Iris pigment epithelial cell (primary cell): ENCODE data around the gene SELENOI.
"Not testable (repeated sequence)": the region's sequence is repeated elsewhere in the genome, so short reads cannot be mapped to it uniquely, and the experiment has no call there.

Experiments
- DNase-seq: peaks from one replicate; pipeline ENCODE4 v3.0.0-alpha.2; 2011; ENCODE audit warnings: low read depth

The SELENOI gene

DNA sequence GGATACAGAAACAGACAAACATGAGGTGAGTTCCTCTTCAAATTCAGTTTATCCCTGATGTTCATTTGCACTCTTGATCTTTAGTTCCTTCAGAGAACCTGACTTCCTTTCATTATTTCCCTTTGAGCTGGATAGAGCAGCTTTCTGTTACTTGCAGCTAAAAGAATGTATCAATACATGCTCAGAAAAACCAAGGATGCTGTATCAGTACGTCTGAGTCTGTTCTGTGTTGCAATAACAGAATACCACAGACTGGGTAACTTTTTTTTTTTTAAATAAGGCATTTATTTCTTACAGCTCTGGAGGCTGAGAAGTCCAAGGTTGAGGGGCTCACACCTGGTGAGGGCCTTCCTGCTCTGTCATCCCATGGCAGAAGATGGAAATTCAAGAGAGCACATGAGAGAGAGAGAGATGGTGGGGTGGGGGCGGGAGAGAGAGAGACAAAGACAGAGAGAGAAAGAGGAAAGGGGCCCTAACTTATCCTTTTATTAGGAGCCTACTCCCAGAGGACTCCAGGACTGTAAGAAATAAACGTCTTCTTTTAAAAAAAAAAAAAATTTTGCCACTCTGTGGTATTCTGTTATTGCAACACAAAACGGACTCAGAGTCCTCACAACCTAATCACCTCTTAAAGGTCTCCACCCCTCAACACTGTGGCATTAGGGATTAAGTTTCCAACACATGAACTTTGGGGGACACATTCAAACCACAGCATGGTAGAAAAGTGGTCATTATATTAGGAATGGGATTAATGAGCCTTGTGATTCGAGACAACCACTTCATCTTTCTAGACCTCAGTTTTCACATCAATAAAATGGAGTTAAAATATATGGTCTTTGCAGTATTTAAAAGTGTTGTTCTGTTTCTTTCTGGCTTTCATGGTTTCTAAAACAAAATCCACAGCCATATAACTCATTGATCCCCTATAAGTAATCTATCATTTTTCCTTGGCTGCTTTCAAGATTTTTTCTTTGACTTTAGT is 18.4 kb upstream of the SELENOI start:
- DNase-seq: peak; percentile 84

DNA sequence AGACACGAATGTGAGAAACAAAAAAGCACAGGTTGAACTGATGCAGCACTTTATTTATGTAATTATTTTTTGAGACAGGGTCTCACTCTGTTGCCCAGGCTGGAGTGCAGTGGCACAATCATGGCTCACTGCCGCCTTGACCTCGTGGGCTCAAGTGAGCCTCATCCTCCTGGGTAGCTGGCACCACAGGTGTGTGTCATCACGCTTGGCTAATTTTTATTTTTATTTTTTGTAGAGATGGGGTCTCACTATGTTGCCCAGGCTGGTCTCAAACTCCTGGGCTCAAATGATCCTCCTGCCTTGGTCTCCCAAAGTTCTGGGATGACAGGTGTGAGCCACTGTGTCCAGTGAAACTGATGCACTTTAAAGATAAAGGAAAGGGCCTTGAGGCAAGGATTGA is 16.9 kb upstream of the SELENOI start:
- DNase-seq: not testable (repeated sequence)

DNA sequence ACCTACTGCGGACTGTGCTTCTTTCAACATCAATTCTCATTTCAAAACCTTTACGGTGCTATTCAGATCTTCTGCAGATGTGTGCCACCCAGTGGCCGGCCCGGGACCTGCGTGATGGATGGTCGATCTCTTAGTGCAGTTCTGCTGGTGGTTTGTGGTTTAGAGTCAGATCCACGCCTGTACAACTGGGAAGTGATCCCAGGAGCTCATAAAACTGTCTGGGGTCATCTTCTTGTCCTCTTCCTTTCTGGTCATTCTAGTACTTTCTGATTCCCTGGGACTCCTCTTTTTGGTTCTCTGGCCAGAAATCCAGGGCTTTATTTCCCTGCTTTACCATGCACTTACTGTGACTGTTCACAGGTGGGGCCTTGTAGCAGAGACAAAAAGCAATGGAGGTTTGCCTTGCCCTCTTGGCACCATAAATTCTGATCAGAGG is 15.8 kb upstream of the SELENOI start:
- DNase-seq: peak; percentile 85

DNA sequence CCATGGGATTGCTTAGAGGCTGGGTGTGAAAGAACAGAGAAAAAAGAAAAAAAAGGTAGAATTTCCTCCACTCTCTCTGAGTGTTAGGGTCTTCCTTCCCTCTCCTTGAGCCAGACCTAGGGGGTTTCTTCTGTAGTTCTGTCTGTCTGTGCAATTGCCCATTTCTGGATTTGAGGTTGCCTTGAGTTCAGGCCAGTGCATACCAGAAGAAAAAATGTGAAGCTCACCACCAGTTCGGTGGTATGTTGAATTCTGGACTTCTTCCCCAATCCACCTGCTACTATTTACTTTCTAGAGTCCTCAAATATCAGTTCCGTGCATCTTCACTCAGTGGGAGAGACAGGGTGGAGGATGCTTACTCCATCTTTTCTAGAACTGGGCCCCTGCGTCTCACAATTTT is 15.3 kb upstream of the SELENOI start:
- DNase-seq: no peak

- DNase-seq: not testable (repeated sequence)
These were observed 14.6 kb upstream of the SELENOI start for GRCh38 chr2:26331321-26331720.

DNA sequence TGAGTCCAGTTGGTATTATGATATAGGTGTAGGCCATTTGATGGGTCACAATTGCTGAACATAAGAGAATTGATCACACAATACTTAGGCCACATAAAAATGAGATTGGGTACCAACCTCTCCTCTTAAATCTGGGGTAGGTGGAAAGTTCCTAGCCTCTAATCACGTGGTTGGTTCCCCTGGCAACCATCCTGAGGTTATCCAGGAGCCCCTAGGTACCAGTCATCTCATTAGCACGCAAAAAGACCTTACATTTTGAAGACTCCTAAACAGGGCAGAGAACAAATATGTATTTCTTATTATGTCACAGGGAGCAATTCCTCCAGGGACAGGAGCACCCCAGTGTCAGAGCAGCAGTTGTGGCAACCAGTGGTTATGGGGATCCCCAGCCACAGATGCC is 12.7 kb upstream of the SELENOI start:
- DNase-seq: no peak

DNA sequence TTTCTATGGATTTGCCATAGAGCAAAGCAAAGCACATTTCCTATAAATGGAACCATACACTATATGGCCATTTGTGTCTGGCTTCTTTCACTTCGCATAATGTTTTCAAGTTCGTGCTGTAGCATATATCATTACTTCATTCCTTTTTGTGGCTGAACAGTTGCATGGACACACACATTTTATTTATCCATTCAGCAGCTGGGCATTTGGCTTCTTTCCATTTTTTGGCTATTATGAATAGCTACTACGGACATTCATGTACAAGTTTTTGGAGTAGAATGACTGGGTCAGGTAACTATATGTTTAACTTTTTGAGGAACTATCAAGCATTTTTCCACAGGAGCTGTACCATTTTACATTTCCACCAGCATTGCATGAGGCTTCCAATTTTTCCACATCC is 10.7 kb upstream of the SELENOI start:
- DNase-seq: no peak

DNA sequence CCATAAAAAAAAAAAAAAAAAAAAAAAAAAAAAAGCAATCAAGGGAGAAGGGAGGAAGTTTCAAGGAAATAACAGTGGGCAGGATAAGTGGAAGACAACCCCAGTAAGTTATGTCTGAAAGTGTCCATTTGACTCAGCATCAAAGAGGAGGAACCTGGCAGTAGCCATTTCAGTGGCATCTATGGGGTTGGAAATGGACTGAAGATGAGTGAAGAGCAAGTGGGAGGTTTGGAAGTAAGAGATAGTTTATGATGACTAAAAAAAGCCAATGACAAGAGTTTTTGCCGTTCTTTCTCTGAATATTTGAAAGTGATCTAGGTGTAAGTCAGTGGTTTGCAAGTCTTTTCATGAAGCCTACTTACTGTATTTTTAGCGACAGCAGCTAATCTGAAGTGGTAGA is 9.2 kb upstream of the SELENOI start:
- no peak for DNase-seq

GRCh38 chr2:26337298-26337697 is 8.6 kb upstream of the SELENOI start:
- DNase-seq: no peak

DNA sequence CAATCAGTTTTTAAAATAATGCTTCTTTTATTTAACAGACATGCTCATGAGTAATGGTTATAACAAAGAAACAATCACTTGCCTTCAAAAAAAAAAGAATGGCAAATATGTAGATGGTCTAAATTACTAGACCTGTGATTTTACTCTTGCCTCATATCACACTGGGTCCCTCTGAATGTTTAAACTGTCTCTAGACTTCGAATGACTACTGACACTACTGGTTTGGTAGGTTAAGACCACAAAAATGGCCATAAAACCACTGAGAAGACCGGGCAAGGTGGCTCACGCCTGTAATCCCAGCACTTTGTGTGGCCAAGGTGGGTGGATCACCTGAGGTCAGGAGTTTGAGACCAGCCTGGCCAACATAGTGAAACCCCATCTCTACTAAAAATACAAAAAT is 5.1 kb upstream of the SELENOI start:
- no peak for DNase-seq

DNA sequence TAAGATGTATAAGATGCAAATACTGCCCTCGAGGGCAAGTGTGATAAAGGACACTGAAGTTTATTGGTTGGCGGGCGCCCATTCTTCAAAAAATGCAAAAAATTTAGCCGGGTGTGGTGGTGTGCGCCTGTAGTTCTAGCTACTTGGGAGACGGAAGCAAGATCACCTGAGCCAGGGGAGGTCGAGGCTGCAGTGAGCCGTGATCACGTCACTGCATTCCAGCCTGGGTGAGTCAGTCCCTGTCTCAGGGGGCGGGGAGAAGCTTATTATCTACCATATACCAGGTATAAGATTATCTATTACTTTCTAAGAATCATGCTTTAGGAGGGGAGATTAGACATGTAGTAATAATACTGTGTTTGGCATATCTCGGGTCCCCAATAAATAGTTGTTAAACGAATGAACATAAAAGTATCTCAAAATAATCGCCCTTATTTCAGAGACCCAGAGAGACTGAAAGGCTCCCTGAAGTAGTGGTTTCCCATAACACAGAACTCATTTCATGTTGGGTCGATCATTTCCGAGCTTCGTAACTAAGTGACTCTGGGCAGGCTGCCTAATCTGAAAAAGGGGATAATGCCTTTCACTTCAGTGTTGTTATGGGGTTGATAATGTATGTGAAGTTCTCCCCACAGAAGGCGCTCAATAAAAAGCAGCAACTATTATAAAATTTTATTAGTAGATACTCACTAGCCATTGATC is 1.2 kb upstream of the SELENOI start:
- DNase-seq: peak; percentile 70

- DNase-seq: no peak
These were observed 729 bp upstream of the SELENOI start for GRCh38 chr2:26345283-26345544.

- DNase-seq: peak; percentile 58
These were observed 611 bp downstream of the SELENOI start, which contains the start of gene ADGRF3 for GRCh38 chr2:26346454-26347053. TSS of gene ADGRF3 (minus strand) at chr2:26346789. CDS start at chr2:26346234, 555 bp downstream.

GRCh38 chr2:26347286-26347865 is 1.4 kb downstream of the SELENOI start:
- peak; percentile 62 for DNase-seq

- DNase-seq: no peak
These were observed 3.7 kb downstream of the SELENOI start for GRCh38 chr2:26349690-26350089.

DNA sequence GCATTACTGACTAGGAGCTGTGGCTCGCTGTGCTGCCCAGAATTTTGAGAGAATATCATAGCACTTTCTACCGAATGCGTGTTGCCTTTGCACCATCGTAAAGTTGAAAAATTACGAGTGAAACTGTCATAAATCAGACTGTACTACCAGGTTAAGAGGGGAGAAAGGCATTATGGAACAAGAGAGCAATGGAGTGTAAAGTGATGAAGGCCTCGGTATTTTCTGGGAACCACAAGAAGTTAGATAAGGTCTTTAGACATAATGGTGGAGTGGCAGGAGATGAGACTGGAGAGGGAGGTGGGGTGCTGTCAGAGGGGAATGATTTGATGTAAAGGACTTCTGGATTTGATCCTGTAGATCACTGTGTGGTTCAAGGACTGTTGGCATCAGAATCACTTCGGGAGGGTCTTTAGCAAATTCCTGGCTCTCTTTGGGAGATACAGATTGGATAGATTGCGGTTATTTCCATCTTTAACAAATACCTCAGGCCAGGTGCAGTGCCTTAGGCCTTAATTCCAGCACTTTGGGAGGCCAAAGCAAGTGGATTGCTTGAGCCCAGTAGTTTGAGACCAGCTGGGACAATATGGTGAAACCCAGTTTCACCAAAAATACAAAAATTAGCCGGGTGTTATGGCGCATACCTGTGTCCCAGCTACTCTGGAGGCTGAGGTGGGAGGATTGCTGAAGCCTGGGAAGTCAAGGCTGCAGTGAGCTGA is 5.6 kb downstream of the SELENOI start:
- no peak for DNase-seq

GRCh38 chr2:26352892-26353291 is 6.9 kb downstream of the SELENOI start:
- peak; percentile 78 for DNase-seq

DNA sequence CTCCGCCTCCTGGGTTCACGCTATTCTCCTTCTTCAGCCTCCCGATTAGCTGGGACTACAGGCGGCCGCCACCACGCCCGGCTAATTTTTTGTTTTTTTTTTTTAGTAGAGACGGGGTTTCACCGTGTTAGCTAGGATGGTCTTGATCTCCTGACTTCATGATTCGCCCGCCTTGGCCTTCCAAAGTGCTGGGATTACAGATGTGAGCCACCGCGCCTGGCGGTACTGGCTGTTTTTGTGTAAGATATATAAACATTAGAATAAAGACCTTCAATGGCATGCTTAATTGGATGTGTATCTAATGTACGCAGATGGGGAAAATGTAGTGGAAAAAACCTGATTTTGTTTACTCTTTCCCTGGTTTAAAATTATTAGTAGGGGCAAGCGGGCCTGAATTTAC is 8.5 kb downstream of the SELENOI start:
- not testable (repeated sequence) for DNase-seq

GRCh38 chr2:26355038-26355995 is 9.4 kb downstream of the SELENOI start:
- DNase-seq: peak; percentile 98

GRCh38 chr2:26356111-26356510 is 10.2 kb downstream of the SELENOI start:
- DNase-seq: no peak

DNA sequence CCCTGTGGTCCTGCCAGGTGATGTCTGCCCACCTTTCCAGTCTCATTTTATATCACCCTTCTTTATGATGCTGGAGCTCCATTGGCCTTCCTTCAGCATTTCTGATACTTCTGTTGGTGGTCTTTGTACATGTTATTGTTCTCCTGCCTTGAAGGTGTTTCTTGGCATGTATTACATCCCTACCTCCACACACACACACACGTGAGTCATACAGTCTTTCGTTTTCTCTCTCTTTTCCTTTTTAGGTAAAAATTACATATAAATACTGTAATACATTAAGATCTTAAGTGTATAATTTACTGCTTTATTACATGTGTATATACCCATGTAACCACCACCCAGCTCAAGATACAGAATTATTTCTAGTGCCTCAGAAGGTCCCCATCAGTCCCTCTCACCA is 10.8 kb downstream of the SELENOI start:
- peak; percentile 29 for DNase-seq
